Measurements from ENCODE around the gene RPGRIP1L.

RPGRIP1L gene

DNA sequence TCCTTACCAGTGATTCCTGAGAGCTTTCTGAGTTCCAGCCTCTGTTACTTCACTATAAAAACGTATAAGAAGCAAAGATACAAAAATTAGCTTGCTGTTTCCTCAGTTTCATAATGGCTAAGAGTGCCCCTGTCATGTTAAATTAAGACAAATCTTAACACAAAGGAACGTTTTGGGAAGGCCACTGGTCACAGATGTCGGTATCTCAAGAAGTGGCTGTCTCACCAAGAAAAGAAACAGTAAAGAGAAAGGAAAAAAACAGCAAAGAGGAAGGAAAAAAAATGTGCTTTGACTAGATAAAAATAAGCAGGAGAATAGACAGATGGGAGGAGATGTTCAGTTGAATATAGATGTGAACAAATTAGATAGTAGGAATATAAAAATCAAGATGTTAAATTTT is 105.9 kb downstream of the RPGRIP1L start:
- no peak for DNase-seq (ENCODE audit: low spot score)
- TF ChIP-seq, protein P1, sequence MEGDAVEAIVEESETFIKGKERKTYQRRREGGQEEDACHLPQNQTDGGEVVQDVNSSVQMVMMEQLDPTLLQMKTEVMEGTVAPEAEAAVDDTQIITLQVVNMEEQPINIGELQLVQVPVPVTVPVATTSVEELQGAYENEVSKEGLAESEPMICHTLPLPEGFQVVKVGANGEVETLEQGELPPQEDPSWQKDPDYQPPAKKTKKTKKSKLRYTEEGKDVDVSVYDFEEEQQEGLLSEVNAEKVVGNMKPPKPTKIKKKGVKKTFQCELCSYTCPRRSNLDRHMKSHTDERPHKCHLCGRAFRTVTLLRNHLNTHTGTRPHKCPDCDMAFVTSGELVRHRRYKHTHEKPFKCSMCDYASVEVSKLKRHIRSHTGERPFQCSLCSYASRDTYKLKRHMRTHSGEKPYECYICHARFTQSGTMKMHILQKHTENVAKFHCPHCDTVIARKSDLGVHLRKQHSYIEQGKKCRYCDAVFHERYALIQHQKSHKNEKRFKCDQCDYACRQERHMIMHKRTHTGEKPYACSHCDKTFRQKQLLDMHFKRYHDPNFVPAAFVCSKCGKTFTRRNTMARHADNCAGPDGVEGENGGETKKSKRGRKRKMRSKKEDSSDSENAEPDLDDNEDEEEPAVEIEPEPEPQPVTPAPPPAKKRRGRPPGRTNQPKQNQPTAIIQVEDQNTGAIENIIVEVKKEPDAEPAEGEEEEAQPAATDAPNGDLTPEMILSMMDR (IDR thresholded peaks at IDR 0.05; ENCODE audit: extremely low read depth, missing control alignments): no peak

DNA sequence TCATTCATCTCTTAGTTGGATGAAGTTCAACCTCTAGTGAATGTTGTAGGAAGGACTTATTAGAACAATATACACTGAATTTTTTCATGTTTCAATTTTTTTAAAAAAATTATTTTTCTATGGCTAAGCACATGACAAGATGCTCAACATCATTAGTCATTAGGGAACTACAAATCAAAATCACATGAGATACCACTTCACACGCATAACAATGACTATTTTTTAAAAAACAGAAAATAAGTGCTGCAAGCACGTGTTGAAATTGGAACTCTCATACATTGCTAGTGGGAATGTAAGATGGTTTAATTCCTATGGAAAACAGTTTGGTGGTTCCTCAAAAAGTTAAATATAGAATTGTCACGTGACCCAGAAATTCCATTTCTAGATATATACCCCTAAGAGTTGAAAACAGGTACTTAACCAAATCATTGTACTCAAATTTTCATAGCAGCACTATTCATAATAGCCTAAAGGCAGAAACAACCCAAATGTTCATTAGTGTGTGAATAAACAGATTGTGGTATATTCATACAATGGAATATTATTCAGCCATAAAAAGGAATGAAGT is 115.5 kb downstream of the RPGRIP1L start:
- TF ChIP-seq, protein P1 (IDR thresholded peaks at IDR 0.05; ENCODE audit: extremely low read depth, missing control alignments): no peak
- no peak for DNase-seq (ENCODE audit: low spot score)

DNA sequence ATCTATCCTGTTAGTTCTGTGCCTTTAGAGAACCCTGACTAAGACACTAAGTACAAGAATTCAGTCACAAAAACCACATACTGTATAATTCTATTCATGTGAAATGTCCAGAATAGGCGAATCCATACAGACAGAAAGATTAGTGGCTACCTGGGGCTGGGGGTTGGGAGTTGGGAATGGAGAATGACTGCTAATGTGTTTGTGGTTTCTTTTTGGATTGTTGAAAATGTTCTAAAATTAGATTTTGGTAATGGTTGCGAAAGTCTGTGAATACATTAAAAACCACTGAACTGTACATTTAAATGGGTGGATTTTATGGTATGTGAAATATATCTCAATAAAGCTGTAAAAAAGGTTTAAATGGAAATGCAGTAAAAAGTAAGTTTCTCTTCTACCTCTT is 120.3 kb downstream of the RPGRIP1L start:
- TF ChIP-seq, protein P1 (IDR thresholded peaks at IDR 0.05; ENCODE audit: extremely low read depth, missing control alignments): no peak
- DNase-seq (ENCODE audit: low spot score): no peak

DNA sequence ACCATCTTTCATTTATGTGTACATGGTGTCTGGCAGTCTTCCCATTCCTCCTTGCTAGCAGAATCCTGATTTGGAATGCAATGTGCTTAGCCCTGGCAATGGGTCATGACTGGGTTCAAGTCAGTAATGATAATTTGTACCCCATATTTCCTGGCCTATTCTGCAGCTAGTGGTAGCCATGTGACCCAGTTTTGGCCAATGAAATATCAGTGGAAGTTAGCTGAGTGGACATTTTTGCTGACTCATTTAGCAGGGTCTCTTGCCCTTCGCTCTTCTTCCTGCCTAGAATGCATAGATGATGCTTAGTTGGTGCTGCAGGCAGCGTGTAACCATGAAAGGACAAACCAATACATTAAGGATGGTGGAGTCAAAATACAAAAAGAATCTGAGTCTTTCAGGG is 121.9 kb downstream of the RPGRIP1L start:
- TF ChIP-seq, protein P1 (IDR thresholded peaks at IDR 0.05; ENCODE audit: extremely low read depth, missing control alignments): no peak
- DNase-seq (ENCODE audit: low spot score): no peak

DNA sequence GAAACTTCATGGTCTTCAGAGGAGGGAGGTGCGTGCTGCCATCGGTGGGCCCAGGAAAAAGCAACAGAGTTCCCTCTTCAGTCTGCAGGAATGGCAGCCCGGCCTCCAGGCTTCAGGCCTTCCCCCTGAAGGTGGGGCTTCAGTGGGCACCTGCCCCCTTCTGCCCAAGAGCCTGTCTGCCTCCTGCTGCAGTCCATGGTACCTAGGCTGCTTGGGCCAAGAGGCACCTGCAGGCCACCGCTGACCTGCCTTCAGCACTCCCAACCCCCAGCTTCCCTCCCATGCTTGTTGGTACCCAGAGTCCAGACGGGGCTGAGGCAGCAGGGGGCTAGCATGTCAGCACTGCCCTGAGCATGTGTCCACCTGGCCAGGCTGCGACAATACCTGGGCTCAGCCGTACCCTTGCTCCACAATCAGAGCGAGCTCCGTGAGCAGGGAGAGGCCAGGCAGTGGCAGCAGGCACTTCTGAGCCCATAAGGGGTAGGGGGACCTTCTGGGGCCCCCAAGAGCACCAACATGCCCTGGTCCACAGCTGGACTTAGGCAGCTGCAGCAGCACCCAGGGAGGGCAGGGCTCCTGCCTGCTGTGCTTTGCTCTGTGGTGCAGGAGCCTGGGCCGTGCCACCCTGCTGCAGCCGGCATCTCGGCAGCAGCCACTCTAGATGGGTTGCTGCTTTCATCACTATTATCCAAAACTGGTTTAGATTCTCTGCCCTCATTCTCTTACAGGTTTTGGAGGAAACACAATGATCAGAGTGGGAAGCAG is 123.4 kb downstream of the RPGRIP1L start:
- TF ChIP-seq, protein P1 (IDR thresholded peaks at IDR 0.05; ENCODE audit: extremely low read depth, missing control alignments): no peak
- no peak for DNase-seq (ENCODE audit: low spot score)

DNA sequence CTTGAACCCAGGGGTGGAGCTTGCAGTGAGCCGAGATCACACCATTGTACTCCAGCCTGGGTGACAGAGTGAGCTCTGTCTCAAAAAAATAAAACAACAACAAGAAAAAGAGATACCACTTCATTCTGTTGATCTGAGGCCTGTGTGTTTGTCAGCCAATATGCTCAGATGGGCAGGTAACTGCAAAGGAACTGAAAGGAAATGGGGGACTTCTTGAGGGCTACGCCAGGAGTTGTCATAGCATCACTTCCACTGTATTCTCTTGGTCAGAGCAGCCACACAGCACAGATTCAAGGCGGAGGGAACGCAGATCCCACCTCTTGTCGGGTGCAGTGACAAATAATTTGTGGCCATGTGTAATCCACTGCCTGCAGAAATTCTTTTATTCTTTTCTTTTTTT is 126.8 kb downstream of the RPGRIP1L start:
- DNase-seq (ENCODE audit: low spot score): no peak
- TF ChIP-seq, protein P1 (IDR thresholded peaks at IDR 0.05; ENCODE audit: extremely low read depth, missing control alignments): no peak

DNA sequence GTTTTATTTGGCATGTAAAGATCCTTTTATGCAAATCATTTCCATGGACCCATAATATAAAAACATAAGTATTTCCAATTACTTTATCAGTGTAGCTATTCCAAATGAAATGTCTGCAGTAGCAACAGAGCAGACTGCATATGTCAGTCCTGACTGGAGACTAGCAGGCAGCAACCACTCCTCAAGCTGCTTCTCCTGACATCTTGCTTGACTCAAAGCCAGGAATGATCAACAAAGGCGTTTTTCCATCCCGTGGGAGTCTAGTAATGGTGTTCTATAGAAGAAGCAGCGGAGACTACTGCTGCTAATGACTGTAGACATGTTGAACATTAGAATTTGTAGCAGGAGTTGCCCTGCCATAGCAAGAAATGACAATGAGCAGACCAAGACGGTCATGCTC is 127.4 kb downstream of the RPGRIP1L start:
- TF ChIP-seq, protein P1 (IDR thresholded peaks at IDR 0.05; ENCODE audit: extremely low read depth, missing control alignments): no peak
- DNase-seq (ENCODE audit: low spot score): no peak
